ENCODE measurements around the gene HIF3A. TPM values are rescaled to one million over a fixed set of nuclear protein-coding genes. Genes with fewer than 3 reads are reported as not detected.

HIF3A gene
- total and polyA plus RNA-seq, 9 of the 15 experiments (the other 6 are each of a cell fraction or from before 2014, with no cell fraction given) = 0.29 TPM; not detected in 8

DNA sequence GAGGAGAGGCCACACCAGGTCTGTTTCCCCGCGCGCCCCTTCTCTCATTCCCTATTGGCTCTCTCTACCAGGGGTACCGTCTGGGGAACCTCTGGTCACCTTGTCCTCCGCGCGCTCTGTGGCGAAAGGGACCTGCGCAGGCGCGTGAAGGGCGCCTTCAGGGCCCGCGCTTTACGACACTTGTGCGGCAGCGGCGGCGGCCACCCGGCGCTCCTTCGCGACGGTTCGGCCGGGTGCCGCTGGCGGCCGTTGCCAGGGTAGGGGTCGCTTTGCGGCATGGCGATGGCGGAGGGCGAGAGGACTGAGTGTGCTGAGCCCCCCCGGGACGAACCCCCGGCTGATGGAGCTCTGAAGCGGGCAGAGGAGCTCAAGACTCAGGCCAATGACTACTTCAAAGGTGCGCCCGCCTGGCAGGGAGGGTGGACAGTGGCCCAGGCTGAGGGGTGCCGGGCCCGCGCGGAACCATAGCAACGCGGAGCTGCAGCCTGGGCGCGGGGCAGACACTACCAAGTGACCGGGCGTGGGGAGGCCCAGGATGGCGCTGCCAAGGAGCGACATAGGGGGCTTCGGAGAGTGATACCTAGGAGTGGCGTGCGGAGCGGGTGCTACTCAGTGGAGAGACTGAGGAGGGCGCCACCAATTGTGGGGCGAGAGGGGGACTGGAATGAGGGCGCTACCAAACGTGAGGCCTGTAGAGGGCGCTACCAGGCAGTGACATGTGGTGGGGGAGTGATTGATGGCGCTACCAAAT, 50.2 kb downstream of the HIF3A start, which contains the start of gene PPP5C (continued):
- TF ChIP-seq, protein P1, sequence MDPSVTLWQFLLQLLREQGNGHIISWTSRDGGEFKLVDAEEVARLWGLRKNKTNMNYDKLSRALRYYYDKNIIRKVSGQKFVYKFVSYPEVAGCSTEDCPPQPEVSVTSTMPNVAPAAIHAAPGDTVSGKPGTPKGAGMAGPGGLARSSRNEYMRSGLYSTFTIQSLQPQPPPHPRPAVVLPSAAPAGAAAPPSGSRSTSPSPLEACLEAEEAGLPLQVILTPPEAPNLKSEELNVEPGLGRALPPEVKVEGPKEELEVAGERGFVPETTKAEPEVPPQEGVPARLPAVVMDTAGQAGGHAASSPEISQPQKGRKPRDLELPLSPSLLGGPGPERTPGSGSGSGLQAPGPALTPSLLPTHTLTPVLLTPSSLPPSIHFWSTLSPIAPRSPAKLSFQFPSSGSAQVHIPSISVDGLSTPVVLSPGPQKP (CRISPR knock-in tag; IDR thresholded peaks at IDR 0.05) = no peak
- TF ChIP-seq, protein P2, sequence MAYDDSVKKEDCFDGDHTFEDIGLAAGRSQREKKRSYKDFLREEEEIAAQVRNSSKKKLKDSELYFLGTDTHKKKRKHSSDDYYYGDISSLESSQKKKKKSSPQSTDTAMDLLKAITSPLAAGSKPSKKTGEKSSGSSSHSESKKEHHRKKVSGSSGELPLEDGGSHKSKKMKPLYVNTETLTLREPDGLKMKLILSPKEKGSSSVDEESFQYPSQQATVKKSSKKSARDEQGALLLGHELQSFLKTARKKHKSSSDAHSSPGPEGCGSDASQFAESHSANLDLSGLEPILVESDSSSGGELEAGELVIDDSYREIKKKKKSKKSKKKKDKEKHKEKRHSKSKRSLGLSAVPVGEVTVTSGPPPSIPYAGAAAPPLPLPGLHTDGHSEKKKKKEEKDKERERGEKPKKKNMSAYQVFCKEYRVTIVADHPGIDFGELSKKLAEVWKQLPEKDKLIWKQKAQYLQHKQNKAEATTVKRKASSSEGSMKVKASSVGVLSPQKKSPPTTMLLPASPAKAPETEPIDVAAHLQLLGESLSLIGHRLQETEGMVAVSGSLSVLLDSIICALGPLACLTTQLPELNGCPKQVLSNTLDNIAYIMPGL (CRISPR knock-in tag; IDR thresholded peaks at IDR 0.05) = peak; percentile 89; the same call in 1 of the 2 replicates
- no peak for TF ChIP-seq NR1H2 (CRISPR knock-in tag; IDR thresholded peaks at IDR 0.05)
- peak; percentile 91 for TF ChIP-seq GATAD2A (IDR thresholded peaks at IDR 0.05)
- TF ChIP-seq, protein P3, sequence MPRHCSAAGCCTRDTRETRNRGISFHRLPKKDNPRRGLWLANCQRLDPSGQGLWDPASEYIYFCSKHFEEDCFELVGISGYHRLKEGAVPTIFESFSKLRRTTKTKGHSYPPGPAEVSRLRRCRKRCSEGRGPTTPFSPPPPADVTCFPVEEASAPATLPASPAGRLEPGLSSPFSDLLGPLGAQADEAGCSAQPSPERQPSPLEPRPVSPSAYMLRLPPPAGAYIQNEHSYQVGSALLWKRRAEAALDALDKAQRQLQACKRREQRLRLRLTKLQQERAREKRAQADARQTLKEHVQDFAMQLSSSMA (CRISPR knock-in tag; IDR thresholded peaks at IDR 0.05) = no peak
- no peak for TF ChIP-seq RFX7 (CRISPR knock-in tag; IDR thresholded peaks at IDR 0.05)
- peak; percentile 65 for TF ChIP-seq FIP1L1 (IDR thresholded peaks at IDR 0.05; ENCODE audit: low read depth, low read length, poor library complexity, severe bottlenecking)
- peak; percentile 77 for TF ChIP-seq GABPB1 (CRISPR knock-in tag; IDR thresholded peaks at IDR 0.05)
- peak; percentile 69 for TF ChIP-seq HMGN3 (IDR thresholded peaks at IDR 0.05; ENCODE audit: borderline replicate concordance, extremely low read depth, insufficient read length, low read depth, low read length)
- peak; percentile 18 for TF ChIP-seq TCF7 (IDR thresholded peaks at IDR 0.05; ENCODE audit: borderline replicate concordance)
- TF ChIP-seq CXXC5 (CRISPR knock-in tag; IDR thresholded peaks at IDR 0.05) = peak; percentile 40; the same call in 1 of the 2 replicates
- no peak for TF ChIP-seq ATF1 (CRISPR knock-in tag; IDR thresholded peaks at IDR 0.05)
- TF ChIP-seq ATF1 (tag; IDR thresholded peaks at IDR 0.05) = peak; percentile 51
- TF ChIP-seq PCBP2 (IDR thresholded peaks at IDR 0.05; ENCODE audit: low read depth, low read length, poor library complexity, severe bottlenecking) = no peak
- TF ChIP-seq, protein P4, sequence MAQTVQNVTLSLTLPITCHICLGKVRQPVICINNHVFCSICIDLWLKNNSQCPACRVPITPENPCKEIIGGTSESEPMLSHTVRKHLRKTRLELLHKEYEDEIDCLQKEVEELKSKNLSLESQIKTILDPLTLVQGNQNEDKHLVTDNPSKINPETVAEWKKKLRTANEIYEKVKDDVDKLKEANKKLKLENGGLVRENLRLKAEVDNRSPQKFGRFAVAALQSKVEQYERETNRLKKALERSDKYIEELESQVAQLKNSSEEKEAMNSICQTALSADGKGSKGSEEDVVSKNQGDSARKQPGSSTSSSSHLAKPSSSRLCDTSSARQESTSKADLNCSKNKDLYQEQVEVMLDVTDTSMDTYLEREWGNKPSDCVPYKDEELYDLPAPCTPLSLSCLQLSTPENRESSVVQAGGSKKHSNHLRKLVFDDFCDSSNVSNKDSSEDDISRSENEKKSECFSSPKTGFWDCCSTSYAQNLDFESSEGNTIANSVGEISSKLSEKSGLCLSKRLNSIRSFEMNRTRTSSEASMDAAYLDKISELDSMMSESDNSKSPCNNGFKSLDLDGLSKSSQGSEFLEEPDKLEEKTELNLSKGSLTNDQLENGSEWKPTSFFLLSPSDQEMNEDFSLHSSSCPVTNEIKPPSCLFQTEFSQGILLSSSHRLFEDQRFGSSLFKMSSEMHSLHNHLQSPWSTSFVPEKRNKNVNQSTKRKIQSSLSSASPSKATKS (CRISPR knock-in tag; IDR thresholded peaks at IDR 0.05) = no peak
- no peak for TF ChIP-seq ZNF140 (CRISPR knock-in tag; IDR thresholded peaks at IDR 0.05)
- no peak for TF ChIP-seq TCFL5 (CRISPR knock-in tag; conservative IDR thresholded peaks at IDR 0.05)
- no peak for TF ChIP-seq ZNF696 (CRISPR knock-in tag; conservative IDR thresholded peaks at IDR 0.05)
- TF ChIP-seq ZEB2 (IDR thresholded peaks at IDR 0.05) = no peak
- TF ChIP-seq ZBTB17 (CRISPR knock-in tag; IDR thresholded peaks at IDR 0.05) = 0 out of 2 replicates have a peak, but pooled peaks have one; percentile 43
- no peak for TF ChIP-seq ZNF408 (CRISPR knock-in tag; IDR thresholded peaks at IDR 0.05; ENCODE audit: low read depth)
- TF ChIP-seq SIRT6 (IDR thresholded peaks at IDR 0.05; ENCODE audit: low read depth, low read length) = no peak
- TF ChIP-seq ZNF384 (IDR thresholded peaks at IDR 0.05; ENCODE audit: low read depth, low read length) = peak; percentile 34; the same call in 1 of the 2 replicates
- TF ChIP-seq PHF8 (IDR thresholded peaks at IDR 0.05; ENCODE audit: borderline replicate concordance, low read length) = peak; percentile 98
- peak; percentile 91 for TF ChIP-seq SUPT5H (IDR thresholded peaks at IDR 0.05)
